ENCODE results near the gene MTMR4.
A peak's percentile ranks its signal among the peaks of the same experiment; 100 is the strongest.
"Not testable (repeated sequence)": the region's sequence is repeated elsewhere in the genome, so short reads cannot be mapped to it uniquely, and the experiment has no call there.

Gene MTMR4

DNA sequence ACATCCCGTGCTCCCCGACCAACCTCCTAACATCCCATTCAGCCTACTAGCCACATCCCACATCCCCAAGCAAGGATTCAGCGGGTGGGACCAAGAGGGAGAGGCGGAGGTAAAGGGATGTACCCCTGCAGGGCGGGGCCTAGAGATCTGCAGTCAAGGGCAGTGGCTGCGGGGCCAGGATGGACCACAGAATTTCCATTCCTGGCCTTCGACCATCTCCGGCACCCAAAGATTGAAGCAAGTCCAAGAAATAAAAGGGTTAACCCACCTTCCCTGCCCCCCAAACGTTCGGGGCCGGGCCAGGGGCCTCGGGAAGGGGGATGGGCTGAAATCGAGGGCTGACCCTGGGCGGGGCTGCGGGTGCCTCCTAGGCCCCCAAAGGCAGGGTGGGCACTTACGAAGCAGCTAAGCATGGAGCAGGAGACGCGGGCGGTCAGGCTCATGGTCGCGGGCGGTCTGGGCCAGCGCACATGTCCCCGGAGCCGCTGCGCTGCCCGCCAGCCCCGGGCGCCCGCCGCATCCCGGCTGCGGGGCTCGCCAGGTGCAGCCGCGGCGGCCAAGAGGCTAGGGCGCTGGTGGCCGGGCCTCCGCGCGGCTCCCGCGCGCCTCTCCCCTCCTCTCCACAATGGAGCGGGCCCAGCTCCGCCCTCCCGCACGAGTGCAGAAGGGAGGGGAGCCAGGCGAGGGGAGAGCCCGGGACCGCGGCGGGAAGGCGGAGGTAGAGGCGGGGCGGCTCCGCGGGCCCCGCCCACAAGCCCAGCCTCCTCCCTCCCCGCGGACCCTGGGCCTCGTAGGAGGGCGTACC lies at the start of gene MTMR4:
TSS of gene MTMR4 (minus strand) at position 674 of the 805 bp plus-strand sequence. CDS start at position 443, 231 bp downstream.
- Histone ChIP-seq H3K27me3 (ENCODE audit: insufficient read depth, poor library complexity, severe bottlenecking) (no peaks in the 10 kb centered on the region), H3K36me3 (ENCODE audit: low read depth) (peaks cover 38% of the 10 kb centered on the region), H3K27ac (ENCODE audit: poor library complexity, severe bottlenecking) (peak within 1 kb of the TSS; percentile 43), H3K9me3 (ENCODE audit: severe bottlenecking) (no peaks in the 10 kb centered on the region), H3K4me1 (ENCODE audit: insufficient read depth, poor library complexity, severe bottlenecking) (peaks cover 7% of the 10 kb centered on the region), H3K4me3 (ENCODE audit: severe bottlenecking) (peak within 1 kb of the TSS; percentile 85)
- DNase-seq (ENCODE audit: low spot score) (no peak), ATAC-seq (ENCODE audit: low read depth) (peak; percentile 38)
- TF ChIP-seq, protein P1, sequence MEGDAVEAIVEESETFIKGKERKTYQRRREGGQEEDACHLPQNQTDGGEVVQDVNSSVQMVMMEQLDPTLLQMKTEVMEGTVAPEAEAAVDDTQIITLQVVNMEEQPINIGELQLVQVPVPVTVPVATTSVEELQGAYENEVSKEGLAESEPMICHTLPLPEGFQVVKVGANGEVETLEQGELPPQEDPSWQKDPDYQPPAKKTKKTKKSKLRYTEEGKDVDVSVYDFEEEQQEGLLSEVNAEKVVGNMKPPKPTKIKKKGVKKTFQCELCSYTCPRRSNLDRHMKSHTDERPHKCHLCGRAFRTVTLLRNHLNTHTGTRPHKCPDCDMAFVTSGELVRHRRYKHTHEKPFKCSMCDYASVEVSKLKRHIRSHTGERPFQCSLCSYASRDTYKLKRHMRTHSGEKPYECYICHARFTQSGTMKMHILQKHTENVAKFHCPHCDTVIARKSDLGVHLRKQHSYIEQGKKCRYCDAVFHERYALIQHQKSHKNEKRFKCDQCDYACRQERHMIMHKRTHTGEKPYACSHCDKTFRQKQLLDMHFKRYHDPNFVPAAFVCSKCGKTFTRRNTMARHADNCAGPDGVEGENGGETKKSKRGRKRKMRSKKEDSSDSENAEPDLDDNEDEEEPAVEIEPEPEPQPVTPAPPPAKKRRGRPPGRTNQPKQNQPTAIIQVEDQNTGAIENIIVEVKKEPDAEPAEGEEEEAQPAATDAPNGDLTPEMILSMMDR (IDR thresholded peaks at IDR 0.05; ENCODE audit: poor library complexity, severe bottlenecking): no peak

DNA sequence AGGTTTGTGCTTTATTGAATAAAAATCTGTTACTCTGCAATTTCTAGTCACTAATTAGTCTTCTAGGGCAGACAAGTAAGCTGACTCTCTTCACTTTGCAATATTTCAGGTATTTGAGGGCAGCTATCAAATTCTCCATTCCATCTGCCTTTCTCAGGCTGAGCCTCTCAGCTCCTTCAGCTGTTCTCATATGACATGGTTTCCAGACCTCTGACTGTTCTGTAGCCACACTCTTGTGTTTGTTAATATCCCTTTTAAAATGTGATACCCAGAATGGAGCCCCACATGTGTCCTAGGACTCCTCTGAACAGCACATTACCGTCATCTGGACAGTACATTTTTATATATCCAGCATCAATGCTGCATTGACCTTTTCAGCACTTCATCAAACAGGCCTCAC lies 46.1 kb upstream of the MTMR4 start:
- Histone ChIP-seq H3K9me3 (ENCODE audit: severe bottlenecking) (no peaks in the 10 kb centered on the region), H3K36me3 (ENCODE audit: low read depth) (no peaks in the 10 kb centered on the region), H3K4me1 (ENCODE audit: insufficient read depth, poor library complexity, severe bottlenecking) (no peaks in the 10 kb centered on the region), H3K27me3 (ENCODE audit: insufficient read depth, poor library complexity, severe bottlenecking) (no peaks in the 10 kb centered on the region), H3K4me3 (ENCODE audit: severe bottlenecking) (no peak overlapping the region), H3K27ac (ENCODE audit: poor library complexity, severe bottlenecking) (no peak overlapping the region)
- TF ChIP-seq, protein P1 (IDR thresholded peaks at IDR 0.05; ENCODE audit: poor library complexity, severe bottlenecking): no peak
- DNase-seq (ENCODE audit: low spot score) (no peak), ATAC-seq (ENCODE audit: low read depth) (no peak)

DNA sequence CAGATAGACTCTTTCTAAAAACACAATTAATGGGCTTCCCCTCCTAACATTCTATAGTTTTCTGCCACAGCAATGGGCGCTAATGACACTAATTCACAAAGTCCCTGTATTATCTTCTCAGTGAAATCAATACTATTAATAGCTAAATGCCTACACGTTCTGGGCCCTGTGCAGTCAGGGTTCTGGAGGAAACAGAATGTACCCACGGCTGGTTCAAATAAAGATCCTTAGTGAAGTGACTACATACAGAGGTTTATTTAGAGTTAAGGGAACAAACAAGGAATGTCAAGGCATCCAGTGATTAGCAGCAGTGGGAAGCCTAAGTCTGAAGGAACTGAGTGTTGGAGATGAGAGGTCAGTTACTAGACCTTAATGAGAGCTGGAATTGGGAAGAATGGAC lies 43.5 kb upstream of the MTMR4 start:
- Histone ChIP-seq H3K4me1 (ENCODE audit: insufficient read depth, poor library complexity, severe bottlenecking) (no peaks in the 10 kb centered on the region), H3K27ac (ENCODE audit: poor library complexity, severe bottlenecking) (no peak overlapping the region), H3K36me3 (ENCODE audit: low read depth) (no peaks in the 10 kb centered on the region), H3K27me3 (ENCODE audit: insufficient read depth, poor library complexity, severe bottlenecking) (no peaks in the 10 kb centered on the region), H3K9me3 (ENCODE audit: severe bottlenecking) (no peaks in the 10 kb centered on the region), H3K4me3 (ENCODE audit: severe bottlenecking) (no peak overlapping the region)
- DNase-seq (ENCODE audit: low spot score) (no peak), ATAC-seq (ENCODE audit: low read depth) (no peak)
- TF ChIP-seq, protein P1 (IDR thresholded peaks at IDR 0.05; ENCODE audit: poor library complexity, severe bottlenecking): no peak

GRCh38 chr17:58556833-58557250 lies 42.4 kb upstream of the MTMR4 start:
- Histone ChIP-seq H3K9me3 (ENCODE audit: severe bottlenecking) (no peaks in the 10 kb centered on the region), H3K27me3 (ENCODE audit: insufficient read depth, poor library complexity, severe bottlenecking) (no peaks in the 10 kb centered on the region), H3K4me3 (ENCODE audit: severe bottlenecking) (no peak overlapping the region), H3K27ac (ENCODE audit: poor library complexity, severe bottlenecking) (no peak overlapping the region), H3K36me3 (ENCODE audit: low read depth) (no peaks in the 10 kb centered on the region), H3K4me1 (ENCODE audit: insufficient read depth, poor library complexity, severe bottlenecking) (no peaks in the 10 kb centered on the region)
- no peak for DNase-seq (ENCODE audit: low spot score)
- TF ChIP-seq, protein P1 (IDR thresholded peaks at IDR 0.05; ENCODE audit: poor library complexity, severe bottlenecking): no peak
- no peak for ATAC-seq (ENCODE audit: low read depth)

DNA sequence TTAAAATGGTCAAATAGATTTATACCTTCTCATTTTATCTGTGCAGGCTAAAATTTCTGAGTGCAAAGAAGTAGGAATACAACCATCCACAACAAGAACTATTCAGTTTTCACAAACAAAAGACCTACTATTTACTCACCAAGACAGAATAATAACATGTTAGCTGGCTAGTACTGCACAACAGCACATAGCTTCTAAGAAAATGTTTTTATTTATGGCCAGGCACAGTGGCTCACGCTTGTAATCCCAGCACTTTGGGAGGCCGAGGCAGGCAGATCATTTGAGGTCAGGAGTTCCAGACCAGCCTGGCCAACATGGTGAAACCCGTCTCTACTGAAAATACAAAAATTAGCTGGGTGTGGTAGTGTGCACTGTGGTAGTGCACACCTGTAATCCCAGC lies 40.7 kb upstream of the MTMR4 start:
- not testable (repeated sequence) for H3K27ac ChIP-seq (ENCODE audit: poor library complexity, severe bottlenecking); DNase-seq (ENCODE audit: low spot score); H3K9me3 ChIP-seq (ENCODE audit: severe bottlenecking); H3K4me3 ChIP-seq (ENCODE audit: severe bottlenecking); ATAC-seq (ENCODE audit: low read depth); H3K4me1 ChIP-seq (ENCODE audit: insufficient read depth, poor library complexity, severe bottlenecking); H3K36me3 ChIP-seq (ENCODE audit: low read depth); H3K27me3 ChIP-seq (ENCODE audit: insufficient read depth, poor library complexity, severe bottlenecking)
